Colonic mucosa (tissue), 4 donors: ENCODE measurements around the gene PLCB1. TPM values are rescaled to one million over a fixed set of nuclear protein-coding genes. Genes with fewer than 3 reads are reported as not detected.

Source experiments
- DNase-seq: peaks from one replicate; pipeline ENCODE4 v3.0.0-alpha.2; 2020
- H3K27ac ChIP-seq: fragments of 200-600 bp; one replicate; pipeline ENCODE4 v1.8.0; 2021
- H3K27me3 ChIP-seq: fragments of 200-600 bp; one replicate; pipeline ENCODE4 v1.8.0; 2021
- H3K36me3 ChIP-seq: fragments of 200-600 bp; one replicate; pipeline ENCODE4 v1.8.0; 2021
- H3K4me1 ChIP-seq: fragments of 200-600 bp; one replicate; pipeline ENCODE4 v1.8.0; 2021; ENCODE audit warnings: mild to moderate bottlenecking
- H3K4me3 ChIP-seq: fragments of 200-600 bp; one replicate; pipeline ENCODE4 v1.8.0; 2021
- H3K9ac ChIP-seq, 2 donors: one replicate each; pipeline ENCODE4 v1.7.0; 2013; ENCODE audit warnings: control low read depth in 2 of 2, low read depth in 2 of 2, low read length in 2 of 2
- H3K9me3 ChIP-seq: fragments of 200-600 bp; one replicate; pipeline ENCODE4 v1.8.0; 2021
- intact Hi-C: fragments of 100-400 bp; cut with DNase I; formaldehyde crosslinking; loops from one replicate; pipeline ENCODE4 v1.14.1; 2022
- total RNA-seq, 2 donors: library from RNA; stranded (reverse); fragmentation: NEBNext Ultra II Directional in 1 of 2; extraction: Animal tissue kit (Norgen Biotek cat#: 25700) in 1 of 2; gene quantifications; one replicate each; pipeline ENCODE4 v1.2.1, GENCODE V29; 2021
- TF ChIP-seq, protein P1 (sequence below): fragments of 200-600 bp; IDR thresholded peaks from one replicate; pipeline ENCODE4 v1.8.0; 2022; ENCODE audit warnings: antibody characterized with exemption, mild to moderate bottlenecking
- donor health status: healthy.
- donor health status: DM: no; HTN: no; CAD: no.
- donor health status: DM: no; HTN: no; CAD: no.

The PLCB1 gene
- total RNA-seq, 2 donors from 2014 or later = 8.3 to 9.6 TPM

DNA sequence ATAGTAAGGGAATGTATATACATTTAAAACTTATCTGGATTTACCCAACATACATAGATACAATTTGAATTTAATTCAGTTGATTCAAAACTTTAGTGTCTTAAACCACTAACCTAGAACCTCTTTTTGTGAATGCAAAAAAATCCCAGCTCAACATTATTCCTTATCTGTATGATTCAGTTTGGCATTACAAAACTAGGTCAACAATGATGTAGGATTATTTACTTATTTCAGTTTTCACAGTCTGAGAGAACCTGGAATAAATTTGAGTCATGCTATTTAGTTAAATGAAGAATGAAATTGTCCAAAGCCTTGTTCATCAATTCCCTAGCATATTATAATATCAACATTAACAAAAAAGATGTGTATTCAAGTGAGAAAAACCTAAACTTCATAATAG, 7.4 kb upstream of the PLCB1 start:
- no peak overlapping the region for H3K9ac ChIP-seq
- H3K9me3 ChIP-seq = no peaks in the 10 kb centered on the region
- no peak for DNase-seq
- TF ChIP-seq, protein P1, sequence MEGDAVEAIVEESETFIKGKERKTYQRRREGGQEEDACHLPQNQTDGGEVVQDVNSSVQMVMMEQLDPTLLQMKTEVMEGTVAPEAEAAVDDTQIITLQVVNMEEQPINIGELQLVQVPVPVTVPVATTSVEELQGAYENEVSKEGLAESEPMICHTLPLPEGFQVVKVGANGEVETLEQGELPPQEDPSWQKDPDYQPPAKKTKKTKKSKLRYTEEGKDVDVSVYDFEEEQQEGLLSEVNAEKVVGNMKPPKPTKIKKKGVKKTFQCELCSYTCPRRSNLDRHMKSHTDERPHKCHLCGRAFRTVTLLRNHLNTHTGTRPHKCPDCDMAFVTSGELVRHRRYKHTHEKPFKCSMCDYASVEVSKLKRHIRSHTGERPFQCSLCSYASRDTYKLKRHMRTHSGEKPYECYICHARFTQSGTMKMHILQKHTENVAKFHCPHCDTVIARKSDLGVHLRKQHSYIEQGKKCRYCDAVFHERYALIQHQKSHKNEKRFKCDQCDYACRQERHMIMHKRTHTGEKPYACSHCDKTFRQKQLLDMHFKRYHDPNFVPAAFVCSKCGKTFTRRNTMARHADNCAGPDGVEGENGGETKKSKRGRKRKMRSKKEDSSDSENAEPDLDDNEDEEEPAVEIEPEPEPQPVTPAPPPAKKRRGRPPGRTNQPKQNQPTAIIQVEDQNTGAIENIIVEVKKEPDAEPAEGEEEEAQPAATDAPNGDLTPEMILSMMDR = no peak
- H3K36me3 ChIP-seq = no peaks in the 10 kb centered on the region
- intact Hi-C loops = no loop called here
- H3K4me1 ChIP-seq = no peaks in the 10 kb centered on the region
- no peak overlapping the region for H3K4me3 ChIP-seq
- H3K27me3 ChIP-seq = no peaks in the 10 kb centered on the region
- no peak overlapping the region for H3K27ac ChIP-seq

DNA sequence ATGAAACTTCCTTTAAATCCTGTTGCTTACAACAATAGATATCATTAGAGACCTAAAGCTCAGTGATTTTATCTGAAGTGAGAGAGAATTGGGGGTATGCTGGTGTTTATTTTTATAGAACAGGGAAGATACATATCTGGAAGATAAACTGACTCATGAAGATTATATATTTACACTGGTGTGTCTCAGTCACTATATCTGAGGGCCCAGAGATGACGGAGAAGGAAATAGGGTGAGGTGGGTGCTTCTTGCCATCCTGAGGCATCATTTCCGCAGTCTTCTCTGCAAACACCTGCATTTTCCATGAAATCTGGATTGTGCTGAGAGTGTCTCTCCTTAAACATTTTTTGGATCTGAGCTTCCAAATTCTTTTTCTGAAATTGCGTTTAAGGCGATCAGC, 5.9 kb upstream of the PLCB1 start:
- Histone ChIP-seq H3K27ac (no peak overlapping the region), H3K4me3 (no peak overlapping the region), H3K9ac (no peak overlapping the region), H3K36me3 (no peaks in the 10 kb centered on the region), H3K4me1 (no peaks in the 10 kb centered on the region), H3K27me3 (no peaks in the 10 kb centered on the region), H3K9me3 (no peaks in the 10 kb centered on the region)
- TF ChIP-seq, protein P1 = no peak
- intact Hi-C loops = no loop called here
- DNase-seq = no peak

DNA sequence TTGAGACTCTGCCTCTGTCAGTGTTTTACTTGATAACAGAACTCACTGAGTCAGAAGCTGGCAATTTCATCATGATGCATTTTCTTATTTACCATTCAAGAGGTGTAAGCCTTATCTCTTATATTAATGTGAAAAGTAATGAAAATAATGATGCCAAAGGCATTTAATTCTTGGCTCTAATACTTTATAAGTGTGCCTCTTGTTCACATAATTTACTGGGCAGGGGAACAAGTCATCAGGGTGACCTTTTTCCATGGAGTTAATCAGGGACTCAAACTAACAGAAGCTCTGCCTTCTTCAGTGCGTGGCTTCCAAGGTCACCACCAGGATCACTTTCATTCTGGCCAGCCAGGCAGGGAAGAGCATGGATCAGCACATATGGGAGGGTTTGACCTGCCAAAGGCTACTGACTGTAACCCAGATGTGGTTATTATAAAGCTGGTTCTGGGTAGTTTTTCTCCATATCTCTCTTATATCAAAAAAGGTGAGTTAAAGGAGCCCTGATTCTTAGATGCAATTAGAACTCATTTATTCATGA, 5.2 kb upstream of the PLCB1 start:
- Histone ChIP-seq H3K4me1 (no peaks in the 10 kb centered on the region), H3K4me3 (no peak overlapping the region), H3K36me3 (no peaks in the 10 kb centered on the region), H3K27ac (no peak overlapping the region), H3K9me3 (no peaks in the 10 kb centered on the region), H3K27me3 (no peaks in the 10 kb centered on the region), H3K9ac (no peak overlapping the region)
- DNase-seq = no peak
- intact Hi-C loops = no loop called here
- TF ChIP-seq, protein P1 = no peak

DNA sequence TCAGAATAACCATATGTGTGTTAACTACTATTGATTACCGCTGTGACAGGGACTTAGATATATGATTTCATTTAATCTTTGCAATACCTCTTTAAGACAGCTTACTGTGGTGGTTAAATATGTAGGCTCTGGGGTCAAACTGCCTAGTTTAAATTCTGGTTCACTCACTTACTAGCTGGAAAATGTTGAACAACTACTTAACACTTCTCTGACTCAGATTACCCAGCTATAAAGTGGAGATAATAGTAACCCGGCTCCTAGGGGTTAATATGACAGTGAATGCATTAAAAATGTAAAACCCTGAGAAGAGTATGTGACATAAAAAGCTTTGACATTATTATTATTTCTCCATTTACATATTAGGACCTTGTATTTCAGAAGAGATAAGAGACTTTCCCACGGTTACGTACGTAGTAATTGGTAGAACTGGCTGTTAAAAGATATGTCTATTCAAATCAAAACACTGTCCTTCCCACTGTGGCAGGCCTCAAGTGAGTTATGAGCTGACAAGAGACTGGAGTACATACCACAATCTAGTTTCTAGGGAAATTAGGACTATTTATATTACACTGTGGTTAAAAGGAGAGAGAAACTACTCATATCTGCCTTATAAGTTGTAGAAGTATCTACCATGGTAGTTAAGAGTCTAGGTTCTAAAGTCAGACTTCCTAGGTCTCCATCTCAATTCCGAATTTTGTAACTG, 4.4 kb upstream of the PLCB1 start:
- TF ChIP-seq, protein P1 = no peak
- Histone ChIP-seq H3K36me3 (no peaks in the 10 kb centered on the region), H3K4me3 (no peak overlapping the region), H3K9me3 (no peaks in the 10 kb centered on the region), H3K27me3 (no peaks in the 10 kb centered on the region), H3K9ac (no peak overlapping the region), H3K27ac (no peak overlapping the region), H3K4me1 (no peaks in the 10 kb centered on the region)
- intact Hi-C loops = no loop called here
- DNase-seq = no peak

DNA sequence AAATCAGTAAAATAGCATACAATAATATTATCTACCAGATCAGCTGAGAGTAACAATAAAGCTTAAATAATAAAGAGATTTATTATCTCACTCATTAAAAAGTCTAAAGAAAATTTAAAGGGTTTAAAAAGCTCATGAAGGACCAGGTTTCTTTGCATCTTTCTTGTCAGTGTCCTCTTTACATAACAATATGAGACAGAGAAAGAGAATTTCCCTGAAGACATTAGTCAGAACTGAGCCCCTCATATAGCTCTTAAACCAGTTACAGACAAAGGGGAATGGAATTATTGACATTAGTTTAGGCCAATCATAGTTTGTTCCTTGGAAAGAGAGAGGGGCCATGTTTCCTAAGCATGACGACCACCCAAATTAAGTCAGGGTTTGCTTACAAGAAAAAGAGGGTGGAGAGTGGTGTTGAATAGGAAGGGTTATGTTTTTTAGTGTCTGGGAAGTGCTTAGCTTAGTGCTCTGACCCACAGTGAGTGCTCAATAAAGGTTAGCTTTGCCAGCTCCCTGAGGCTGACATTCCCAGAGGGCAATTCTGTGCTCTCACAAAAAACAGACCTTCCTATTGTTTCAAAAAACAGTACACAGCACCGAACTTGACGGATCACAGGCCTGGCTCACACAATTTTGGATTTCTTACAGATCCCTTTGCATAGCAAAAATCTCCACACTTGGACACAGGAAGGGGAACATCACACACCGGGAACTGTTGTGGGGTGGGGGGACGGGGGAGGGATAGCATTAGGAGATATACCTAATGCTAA, 3.6 kb upstream of the PLCB1 start:
- no peaks in the 10 kb centered on the region for H3K27me3 ChIP-seq
- no peak for DNase-seq
- intact Hi-C loops = no loop called here
- H3K36me3 ChIP-seq = no peaks in the 10 kb centered on the region
- H3K4me3 ChIP-seq = no peak overlapping the region
- no peak overlapping the region for H3K9ac ChIP-seq
- TF ChIP-seq, protein P1 = no peak
- no peak overlapping the region for H3K27ac ChIP-seq
- H3K4me1 ChIP-seq = no peaks in the 10 kb centered on the region
- no peaks in the 10 kb centered on the region for H3K9me3 ChIP-seq
